Body of pancreas (tissue), 4 donors: ENCODE results near the gene SLC16A8. TPM values are rescaled to one million over a fixed set of nuclear protein-coding genes. Genes with fewer than 3 reads are reported as not detected.

ENCODE experiments used
- ATAC-seq: fragments of 150-250 bp; one replicate; pipeline ENCODE4 v1.9.1; 2016
- DNase-seq, 4 donors: peaks; one replicate each; pipeline ENCODE4 v3.0.0-alpha.2; 2019
- H3K27ac ChIP-seq, 4 donors: fragments of 200-600 bp; sonication (generic); 1 replicate in 3 of 4; 2 replicates in 1 of 4; pipeline versions ENCODE4 v1.5.1 to v1.6.1; 2016 to 2019; ENCODE audit warnings: mild to moderate bottlenecking in 1 of 4, mixed read lengths in 1 of 4, moderate library complexity in 1 of 4
- H3K27me3 ChIP-seq, 2 donors: fragments of 200-600 bp; sonication (generic); one replicate each; pipeline ENCODE4 v1.6.0; 2016; ENCODE audit warnings: mild to moderate bottlenecking in 1 of 2
- H3K36me3 ChIP-seq, 2 donors: fragments of 200-600 bp; sonication (generic); replicated peaks in 1 of 2; 2 replicates each; pipeline ENCODE4 v1.5.1; 2016; ENCODE audit warnings: low read depth in 2 of 2; ENCODE audit not compliant: insufficient read depth in 1 of 2
- H3K4me1 ChIP-seq: fragments of 200-600 bp; sonication (generic); one replicate; pipeline ENCODE4 v1.6.0; 2016
- H3K4me3 ChIP-seq, 2 donors: fragments of 200-600 bp; sonication (generic); 1 replicate in 1 of 2; 2 replicates in 1 of 2; pipeline ENCODE4 v1.5.1; 2016 to 2019
- H3K9me3 ChIP-seq, 3 donors: fragments of 200-600 bp; sonication (generic); 1 replicate in 2 of 3; 2 replicates in 1 of 3; pipeline ENCODE4 v1.5.1; 2016
- POLR2A ChIP-seq, 3 donors: fragments of 450-650 bp; IDR thresholded peaks; one replicate each; pipeline ENCODE4 v1.6.1; 2016; ENCODE audit warnings: antibody characterized with exemption in 3 of 3, mild to moderate bottlenecking in 2 of 3
- WGBS, 2 donors: methylation state at CpG; one replicate each; pipeline ENCODE4 v1.1.5; 2017; 5-methylcytosine and 5-hydroxymethylcytosine counted together
- intact Hi-C: fragments of 100-400 bp; cut with DNase I; formaldehyde crosslinking; loops from one replicate; pipeline ENCODE4 v1.15.1; 2023
- total RNA-seq, 2 donors: library from RNA; depleted of rRNA; stranded (reverse); fragments of >200 nt; gene quantifications; one replicate each; pipeline ENCODE4 v1.1.0, GENCODE V29; 2016
- TF ChIP-seq, protein P1 (sequence below), 7 experiments: fragments of 450-650 bp in 4 of 7; fragments of 200-600 bp in 3 of 7; sonication (generic) in 3 of 7; IDR thresholded peaks; one replicate each; pipeline ENCODE4 v1.5.1; 2016 to 2019; ENCODE audit warnings: antibody characterized with exemption in 7 of 7

The SLC16A8 gene, protein sequence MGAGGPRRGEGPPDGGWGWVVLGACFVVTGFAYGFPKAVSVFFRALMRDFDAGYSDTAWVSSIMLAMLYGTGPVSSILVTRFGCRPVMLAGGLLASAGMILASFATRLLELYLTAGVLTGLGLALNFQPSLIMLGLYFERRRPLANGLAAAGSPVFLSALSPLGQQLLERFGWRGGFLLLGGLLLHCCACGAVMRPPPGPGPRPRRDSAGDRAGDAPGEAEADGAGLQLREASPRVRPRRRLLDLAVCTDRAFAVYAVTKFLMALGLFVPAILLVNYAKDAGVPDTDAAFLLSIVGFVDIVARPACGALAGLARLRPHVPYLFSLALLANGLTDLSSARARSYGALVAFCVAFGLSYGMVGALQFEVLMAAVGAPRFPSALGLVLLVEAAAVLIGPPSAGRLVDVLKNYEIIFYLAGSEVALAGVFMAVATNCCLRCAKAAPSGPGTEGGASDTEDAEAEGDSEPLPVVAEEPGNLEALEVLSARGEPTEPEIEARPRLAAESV
- not detected for total RNA-seq

DNA sequence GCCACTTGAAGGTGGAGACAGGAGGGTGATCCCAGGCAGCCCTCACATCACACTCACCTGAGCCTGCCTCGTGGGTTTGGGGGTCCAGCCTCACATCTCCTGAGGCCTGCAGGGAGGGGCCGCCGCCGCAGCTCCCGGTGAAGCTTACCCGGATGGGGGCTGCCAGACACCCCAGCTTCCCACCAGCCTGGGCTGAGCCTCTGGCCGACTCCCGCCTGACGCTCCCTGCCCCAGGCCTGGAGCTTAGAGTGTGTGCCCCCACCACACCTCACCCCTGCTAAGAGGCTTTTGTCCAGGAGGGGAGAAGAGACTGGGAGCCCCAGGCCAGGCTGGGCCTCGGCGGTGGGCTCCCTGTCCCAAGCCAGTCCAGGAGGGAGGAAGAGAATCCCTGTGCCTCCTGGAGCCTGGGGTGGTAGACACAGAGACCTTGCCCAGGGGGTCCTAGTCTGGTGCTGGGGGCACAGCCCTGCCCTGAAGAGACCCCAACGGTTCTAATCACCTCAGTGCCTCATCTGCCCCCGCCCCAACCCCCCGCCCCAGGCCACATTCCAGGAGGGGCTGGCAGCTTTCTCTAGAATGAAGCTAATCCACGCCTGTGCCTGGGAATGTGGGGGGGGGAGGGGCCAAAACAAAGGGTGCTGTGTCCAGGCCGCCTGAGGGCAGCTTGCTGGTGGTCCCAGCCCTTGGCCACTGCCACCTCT lies at the start of gene SLC16A8:
SLC16A8 (minus strand) TSS at position 254 of the 701 bp plus-strand sequence. CDS start 1,311 bp downstream, outside the sequence.
- H3K27me3 ChIP-seq = peaks cover 0 to 14% of the 10 kb centered on the region in 2 donors
- no peaks in the 10 kb centered on the region for H3K9me3 ChIP-seq
- H3K27ac ChIP-seq = no peak within 1 kb of the TSS
- DNase-seq (no peak), ATAC-seq (no peak)
- 50 to 78% methylated on average over 1 to 14 of the region's 16 CpGs for WGBS, 2 donors
- TF ChIP-seq POLR2A (IDR thresholded peaks at IDR 0.05) = no peak
- TF ChIP-seq, protein P1, sequence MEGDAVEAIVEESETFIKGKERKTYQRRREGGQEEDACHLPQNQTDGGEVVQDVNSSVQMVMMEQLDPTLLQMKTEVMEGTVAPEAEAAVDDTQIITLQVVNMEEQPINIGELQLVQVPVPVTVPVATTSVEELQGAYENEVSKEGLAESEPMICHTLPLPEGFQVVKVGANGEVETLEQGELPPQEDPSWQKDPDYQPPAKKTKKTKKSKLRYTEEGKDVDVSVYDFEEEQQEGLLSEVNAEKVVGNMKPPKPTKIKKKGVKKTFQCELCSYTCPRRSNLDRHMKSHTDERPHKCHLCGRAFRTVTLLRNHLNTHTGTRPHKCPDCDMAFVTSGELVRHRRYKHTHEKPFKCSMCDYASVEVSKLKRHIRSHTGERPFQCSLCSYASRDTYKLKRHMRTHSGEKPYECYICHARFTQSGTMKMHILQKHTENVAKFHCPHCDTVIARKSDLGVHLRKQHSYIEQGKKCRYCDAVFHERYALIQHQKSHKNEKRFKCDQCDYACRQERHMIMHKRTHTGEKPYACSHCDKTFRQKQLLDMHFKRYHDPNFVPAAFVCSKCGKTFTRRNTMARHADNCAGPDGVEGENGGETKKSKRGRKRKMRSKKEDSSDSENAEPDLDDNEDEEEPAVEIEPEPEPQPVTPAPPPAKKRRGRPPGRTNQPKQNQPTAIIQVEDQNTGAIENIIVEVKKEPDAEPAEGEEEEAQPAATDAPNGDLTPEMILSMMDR (IDR thresholded peaks at IDR 0.05) = no peak
- H3K4me1 ChIP-seq = peaks cover 23% of the 10 kb centered on the region
- H3K4me3 ChIP-seq = no peak within 1 kb of the TSS
- intact Hi-C loops = no loop called here
- H3K36me3 ChIP-seq = no peaks in the 10 kb centered on the region

DNA sequence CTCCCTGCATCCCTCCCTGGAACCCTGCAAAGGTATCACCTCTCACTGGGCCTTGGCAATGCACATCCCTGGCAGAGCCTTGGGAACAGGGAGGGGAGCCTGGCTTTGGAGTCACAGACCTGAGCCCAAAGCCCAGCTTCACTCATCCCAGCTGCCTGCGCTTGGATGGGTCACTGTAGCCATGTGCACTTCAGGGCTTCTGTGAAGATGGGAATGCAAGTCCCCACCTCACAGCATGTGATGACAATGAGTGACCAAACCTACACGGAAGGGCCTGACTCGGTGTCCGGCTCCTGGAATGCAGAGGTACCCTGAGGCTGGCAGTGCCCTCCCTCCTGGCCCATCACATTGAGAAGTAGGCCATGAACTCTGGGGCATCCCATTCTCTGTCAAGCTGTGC lies 49.3 kb upstream of the SLC16A8 start:
- no peak overlapping the region for H3K27ac ChIP-seq
- no peaks in the 10 kb centered on the region for H3K36me3 ChIP-seq
- H3K9me3 ChIP-seq = no peaks in the 10 kb centered on the region
- no peak for DNase-seq
- no peak for TF ChIP-seq POLR2A (IDR thresholded peaks at IDR 0.05)
- TF ChIP-seq, protein P1 (IDR thresholded peaks at IDR 0.05) = no peak
- ATAC-seq = no peak
- WGBS, 2 donors = 98% methylated on average over 4 of the region's 4 CpGs; no CpG with 5 or more reads in 1 of the 2 donors
- H3K4me1 ChIP-seq = no peaks in the 10 kb centered on the region
- intact Hi-C loops = no loop called here
- no peak overlapping the region for H3K4me3 ChIP-seq
- H3K27me3 ChIP-seq = no peaks in the 10 kb centered on the region

DNA sequence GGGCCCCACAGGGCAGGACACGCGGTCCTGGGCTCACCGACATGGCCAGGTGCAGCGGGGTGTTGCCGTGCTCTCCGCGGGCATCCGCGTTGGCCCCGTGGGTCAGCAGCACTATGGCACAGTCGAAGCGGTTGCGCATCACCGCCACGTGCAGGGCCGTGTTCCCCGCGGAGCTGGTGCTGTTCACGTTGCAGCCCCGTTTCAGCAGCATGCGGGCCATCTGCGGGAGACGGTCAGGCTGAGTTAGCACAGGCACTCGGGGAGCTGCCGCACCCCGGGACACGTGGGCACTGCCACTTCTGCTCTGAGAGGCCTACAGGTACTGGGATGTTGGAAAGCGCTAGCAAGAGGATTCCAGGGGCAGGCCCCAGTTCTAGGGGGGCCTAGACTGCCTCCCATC lies 48.8 kb upstream of the SLC16A8 start:
- 89 to 92% methylated on average over 7 to 27 of the region's 28 CpGs for WGBS, 2 donors
- no peak for DNase-seq

DNA sequence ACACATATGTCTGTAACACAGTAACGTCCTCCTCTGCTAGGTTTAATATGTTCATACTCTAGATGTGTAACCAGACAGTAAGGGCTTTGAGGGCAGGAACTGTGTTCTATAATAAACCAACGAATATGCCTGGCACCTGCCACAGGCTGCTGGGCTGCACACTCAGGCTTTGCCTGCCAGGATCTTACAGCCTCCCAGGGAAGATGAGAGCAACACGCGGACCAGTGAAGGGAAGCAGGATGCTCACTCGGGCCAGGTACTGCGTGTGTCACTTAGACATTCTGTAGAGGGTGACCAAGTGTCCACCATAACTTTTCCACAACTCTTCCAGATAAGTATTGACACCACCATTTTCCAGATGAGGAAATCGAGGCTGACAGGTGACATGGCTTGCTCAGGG lies 48.2 kb upstream of the SLC16A8 start:
- ATAC-seq = no peak
- intact Hi-C loops = no loop called here
- H3K27me3 ChIP-seq = no peaks in the 10 kb centered on the region
- no peak for TF ChIP-seq POLR2A (IDR thresholded peaks at IDR 0.05)
- TF ChIP-seq, protein P1 (IDR thresholded peaks at IDR 0.05) = no peak
- no peaks in the 10 kb centered on the region for H3K4me1 ChIP-seq
- H3K27ac ChIP-seq = no peak overlapping the region
- WGBS, 2 donors = 85% methylated on average over 7 of the region's 7 CpGs
- no peaks in the 10 kb centered on the region for H3K36me3 ChIP-seq
- no peak for DNase-seq
- H3K9me3 ChIP-seq = no peaks in the 10 kb centered on the region
- H3K4me3 ChIP-seq = no peak overlapping the region

More for the DNA sequence above, 48.8 kb upstream of the SLC16A8 start:
- no peaks in the 10 kb centered on the region for H3K36me3 ChIP-seq
- ATAC-seq = no peak
- no peak for TF ChIP-seq POLR2A (IDR thresholded peaks at IDR 0.05)
- TF ChIP-seq, protein P1 (IDR thresholded peaks at IDR 0.05) = no peak
- no peak overlapping the region for H3K27ac ChIP-seq
- intact Hi-C loops = no loop called here
- H3K4me1 ChIP-seq = no peaks in the 10 kb centered on the region
- no peaks in the 10 kb centered on the region for H3K9me3 ChIP-seq
- no peak overlapping the region for H3K4me3 ChIP-seq
- no peaks in the 10 kb centered on the region for H3K27me3 ChIP-seq
